C1 segment of cervical spinal cord (tissue), 14 donors: ENCODE results near the gene ZNF346.
A peak's percentile ranks its signal among the peaks of the same experiment; 100 is the strongest.

Experiments
- DNase-seq, 14 donors: peaks; one replicate each; lab custom pipeline; 2025; lab: John Stamatoyannopoulos, UW

The ZNF346 gene

DNA sequence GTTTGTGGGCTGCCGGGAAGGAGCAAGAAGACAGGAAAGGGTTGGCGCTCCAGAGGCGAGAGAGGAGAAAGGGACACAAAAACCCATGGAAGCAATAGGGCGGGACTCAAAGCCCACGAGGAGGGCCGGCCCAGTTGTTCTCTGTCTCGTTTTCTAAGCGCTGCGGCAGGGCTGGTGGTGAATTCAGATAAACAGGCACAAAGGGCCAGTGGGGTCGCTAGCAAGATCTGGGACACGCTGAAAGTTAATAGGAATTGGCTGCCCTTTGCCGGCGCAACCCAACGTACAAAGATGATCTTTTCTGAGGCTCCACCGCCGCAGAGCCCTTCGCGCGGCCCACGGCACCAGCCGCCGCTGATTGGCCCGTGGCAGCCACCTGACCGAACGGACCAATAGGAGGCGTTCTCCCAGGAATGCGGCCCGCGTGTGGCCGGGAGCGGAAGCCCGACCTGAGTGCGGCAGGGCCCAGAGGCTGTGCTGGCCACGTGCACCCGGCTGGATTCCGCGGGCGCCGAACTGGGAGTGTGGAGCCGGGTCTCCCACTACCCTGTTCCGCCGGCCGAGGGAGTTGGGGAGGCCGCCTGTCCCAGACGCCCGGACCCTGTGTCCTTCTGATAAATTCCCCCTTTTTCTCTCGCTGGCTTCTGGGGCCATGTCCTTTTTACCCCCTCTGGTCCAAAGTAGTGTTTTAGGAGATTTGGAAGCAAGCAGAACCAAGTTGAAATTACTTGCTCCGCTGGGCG, 94.3 kb downstream of the ZNF346 start:
- DNase-seq: peak; percentile 35 to 93 (median 86)

GRCh38 chr5:177117441-177118045, 95.0 kb downstream of the ZNF346 start:
- DNase-seq: no peak

- DNase-seq: no peak
Observed at GRCh38 chr5:177122566-177122965, 100.1 kb downstream of the ZNF346 start.

- no peak for DNase-seq
Observed at GRCh38 chr5:177123789-177124485, 101.4 kb downstream of the ZNF346 start.

- no peak for DNase-seq
Observed at GRCh38 chr5:177124486-177124991, 102.0 kb downstream of the ZNF346 start.

DNA sequence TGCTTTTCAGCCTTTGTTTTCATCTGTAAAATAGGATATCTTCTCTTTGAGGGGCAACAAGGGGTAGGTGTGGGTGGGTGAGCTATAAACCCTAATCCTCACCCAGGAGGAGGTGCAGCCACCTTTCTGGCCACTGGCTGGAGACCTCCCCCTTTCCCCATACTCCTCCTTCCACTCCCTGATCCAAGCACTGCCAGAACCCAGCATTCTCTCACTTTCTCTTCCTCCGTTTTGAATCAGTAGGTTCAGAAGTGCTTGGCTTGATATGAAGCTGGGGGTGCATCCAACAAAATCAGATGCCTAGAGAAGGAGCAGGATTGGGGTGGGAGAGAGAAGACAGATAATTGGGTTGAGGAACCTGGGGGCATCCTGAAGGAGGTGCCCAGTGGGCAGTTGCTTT, 104.3 kb downstream of the ZNF346 start:
- no peak for DNase-seq

GRCh38 chr5:177128551-177128981, 106.1 kb downstream of the ZNF346 start:
- DNase-seq: peak in 2 of 14 donors; percentile 6 to 17

- no peak for DNase-seq
Observed at GRCh38 chr5:177130211-177131018, 107.9 kb downstream of the ZNF346 start.
